SH-SY5Y (cell line): ENCODE measurements around the gene EPB41L2.

Source experiments
- GATA2 ChIP-seq: IDR thresholded peaks from 2 replicates; pipeline ENCODE4 v1.6.1; 2011; ENCODE audit warnings: mild to moderate bottlenecking, low read depth, low read length
- GATA3 ChIP-seq: IDR thresholded peaks from 2 replicates; pipeline ENCODE4 v1.6.1; 2011; ENCODE audit warnings: low read depth, mild to moderate bottlenecking, low read length, moderate library complexity

GRCh38 chr6:130991422-130992137 lies 71.5 kb downstream of the EPB41L2 start:
- TF ChIP-seq GATA2 (no peak), GATA3 (no peak)
